ENCODE results near the gene ZNF385B.

The ZNF385B gene

GRCh38 chr2:179446476-179447141 is 414.8 kb downstream of the ZNF385B start:
- DNase-seq (ENCODE audit: low read depth in 2 of 2): no peak

GRCh38 chr2:179444056-179444455 is 417.4 kb downstream of the ZNF385B start:
- no peak for DNase-seq (ENCODE audit: low read depth in 2 of 2)

- DNase-seq (ENCODE audit: low read depth in 2 of 2): no peak
These were observed 418.2 kb downstream of the ZNF385B start for GRCh38 chr2:179443180-179443579.

GRCh38 chr2:179442206-179442605 is 419.2 kb downstream of the ZNF385B start:
- DNase-seq (ENCODE audit: low read depth in 2 of 2): no peak

- DNase-seq (ENCODE audit: low read depth in 2 of 2): no peak
These were observed 419.9 kb downstream of the ZNF385B start for GRCh38 chr2:179441551-179441950.

- no peak for DNase-seq (ENCODE audit: low read depth in 2 of 2)
These were observed 420.7 kb downstream of the ZNF385B start for GRCh38 chr2:179440642-179441251.

GRCh38 chr2:179438654-179439053 is 422.8 kb downstream of the ZNF385B start:
- DNase-seq (ENCODE audit: low read depth in 2 of 2): no peak

- no peak for DNase-seq (ENCODE audit: low read depth in 2 of 2)
These were observed 424.0 kb downstream of the ZNF385B start for GRCh38 chr2:179437430-179437829.

GRCh38 chr2:179435566-179435965 is 425.8 kb downstream of the ZNF385B start:
- DNase-seq (ENCODE audit: low read depth in 2 of 2): no peak

- no peak for DNase-seq (ENCODE audit: low read depth in 2 of 2)
These were observed 426.4 kb downstream of the ZNF385B start for GRCh38 chr2:179435000-179435399.

- no peak for DNase-seq (ENCODE audit: low read depth in 2 of 2)
These were observed 427.1 kb downstream of the ZNF385B start for GRCh38 chr2:179434357-179434756.

GRCh38 chr2:179432751-179433150 is 428.7 kb downstream of the ZNF385B start:
- DNase-seq (ENCODE audit: low read depth in 2 of 2): no peak

- DNase-seq (ENCODE audit: low read depth in 2 of 2): no peak
These were observed 431.8 kb downstream of the ZNF385B start for GRCh38 chr2:179429597-179429996.

GRCh38 chr2:179429060-179429471 is 432.3 kb downstream of the ZNF385B start:
- no peak for DNase-seq (ENCODE audit: low read depth in 2 of 2)

GRCh38 chr2:179428649-179429048 is 432.8 kb downstream of the ZNF385B start:
- no peak for DNase-seq (ENCODE audit: low read depth in 2 of 2)

- DNase-seq (ENCODE audit: low read depth in 2 of 2): no peak
These were observed 434.3 kb downstream of the ZNF385B start for GRCh38 chr2:179427065-179427464.

- no peak for DNase-seq (ENCODE audit: low read depth in 2 of 2)
These were observed 436.8 kb downstream of the ZNF385B start for GRCh38 chr2:179424571-179424970.

GRCh38 chr2:179422037-179422643 is 439.3 kb downstream of the ZNF385B start:
- peak in 1 of 2 donors; percentile 45 for DNase-seq (ENCODE audit: low read depth in 2 of 2)

GRCh38 chr2:179417436-179417949 is 443.9 kb downstream of the ZNF385B start:
- no peak for DNase-seq (ENCODE audit: low read depth in 2 of 2)

- DNase-seq (ENCODE audit: low read depth in 2 of 2): no peak
These were observed 449.3 kb downstream of the ZNF385B start for GRCh38 chr2:179412112-179412511.

- DNase-seq (ENCODE audit: low read depth in 2 of 2): peak; percentile 3 to 4
These were observed 450.7 kb downstream of the ZNF385B start for GRCh38 chr2:179410552-179411356.

- no peak for DNase-seq (ENCODE audit: low read depth in 2 of 2)
These were observed 457.8 kb downstream of the ZNF385B start for GRCh38 chr2:179403624-179404023.

Measured in stimulated activated CD4-positive, alpha-beta T cell treated with anti-CD3 and anti-CD28 coated beads, Interleukin-15, amount 100 ng/mL, for 48 hours (primary cell).